GM21360 (cell line): ENCODE data around the gene CHEK2.
"Not testable (repeated sequence)": the region's sequence is repeated elsewhere in the genome, so short reads cannot be mapped to it uniquely, and the experiment has no call there.

Experiments
- ATAC-seq: cut with Tn5 transposase; IDR thresholded peaks from one replicate; pipeline ENCODE4 v1.9.1; 2021; ENCODE audit warnings: mild to moderate bottlenecking, moderate library complexity; ENCODE audit not compliant: unreplicated experiment

The CHEK2 gene

DNA sequence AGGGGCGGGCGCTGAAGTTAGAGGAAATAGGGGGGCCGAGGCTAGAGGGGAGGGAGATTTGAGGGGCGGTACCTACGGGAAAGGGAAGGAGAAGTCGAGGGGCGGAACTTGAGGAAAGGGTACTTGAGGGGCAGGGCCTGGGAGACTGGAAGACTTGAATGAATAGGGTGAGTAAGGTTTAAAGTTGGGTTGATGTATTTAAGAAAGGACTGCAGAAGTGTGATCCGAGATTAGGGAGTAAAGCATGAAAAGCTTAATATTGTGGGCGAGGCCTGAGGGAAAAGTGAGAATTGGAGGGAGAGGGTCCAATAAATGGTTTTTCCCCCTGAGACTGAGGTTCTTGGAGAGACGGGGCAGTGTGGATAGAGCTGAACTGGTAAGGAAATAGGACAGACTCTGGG is 942 bp upstream of the CHEK2 start:
- peak; percentile 35 for ATAC-seq

GRCh38 chr22:28741200-28741784 is 328 bp downstream of the CHEK2 start:
- no peak for ATAC-seq

DNA sequence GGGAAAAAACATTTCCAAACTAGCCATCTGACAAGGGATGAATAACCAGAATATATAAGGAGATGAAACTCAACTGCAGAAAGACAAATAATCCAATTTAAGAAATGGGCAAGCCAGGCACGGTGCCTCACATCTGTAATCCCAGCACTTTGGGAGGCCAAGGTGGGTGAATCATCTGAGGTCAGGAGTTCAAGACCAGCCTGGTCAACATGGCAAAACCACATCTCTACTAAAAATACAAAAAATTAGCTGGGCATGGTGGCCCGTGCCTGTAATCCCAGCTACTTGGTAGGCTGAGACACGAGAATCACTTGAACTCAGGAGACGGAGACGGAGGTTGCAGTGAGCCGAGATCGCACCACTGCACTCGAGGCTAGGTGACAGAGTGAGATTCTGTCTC is 2.7 kb downstream of the CHEK2 start:
- not testable (repeated sequence) for ATAC-seq

DNA sequence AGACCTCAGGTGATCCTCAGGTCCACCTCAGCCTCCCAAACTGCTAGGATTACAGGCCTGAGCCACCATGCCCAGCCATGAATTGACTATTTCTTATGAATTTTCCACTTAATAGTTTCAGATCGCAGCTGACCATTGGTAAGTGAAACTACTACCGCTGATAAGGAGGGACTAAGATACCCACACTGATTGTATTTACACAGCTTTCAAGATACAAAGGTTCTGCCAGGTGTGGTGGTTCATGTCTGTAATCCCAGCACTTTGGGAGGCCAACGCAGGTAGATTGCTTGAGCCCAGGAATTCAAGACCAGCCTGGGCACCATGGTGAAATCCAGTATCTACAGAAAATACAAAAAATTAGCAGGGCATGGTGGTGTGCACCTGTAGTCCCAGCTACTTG is 3.9 kb downstream of the CHEK2 start:
- no peak for ATAC-seq

- no peak for ATAC-seq
Measured at GRCh38 chr22:28736301-28737155, 5.1 kb downstream of the CHEK2 start.

GRCh38 chr22:28734393-28734792 is 7.2 kb downstream of the CHEK2 start:
- ATAC-seq = no peak

DNA sequence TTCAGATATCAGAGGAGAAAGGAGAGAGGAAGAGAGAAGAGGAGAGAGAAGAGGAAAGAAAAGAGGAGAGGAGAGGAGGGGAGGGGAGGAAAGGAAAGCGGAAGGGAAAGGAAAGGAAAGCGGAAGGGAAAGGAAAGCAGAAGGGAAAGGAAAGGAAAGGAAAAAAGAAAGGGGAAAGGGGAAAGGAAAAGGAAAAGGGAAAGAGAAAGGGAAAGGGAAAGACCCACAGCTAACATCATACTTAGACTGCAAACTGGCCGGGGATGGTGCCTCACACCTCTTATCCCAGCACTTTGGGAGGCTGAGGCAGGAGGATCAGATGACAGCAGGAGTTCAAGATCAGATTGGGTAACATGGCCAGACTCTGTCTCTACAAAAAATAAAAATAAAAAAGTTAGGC is 11.4 kb downstream of the CHEK2 start:
- no peak for ATAC-seq

- no peak for ATAC-seq
Measured at GRCh38 chr22:28728621-28729313, 12.9 kb downstream of the CHEK2 start.

GRCh38 chr22:28728002-28728401 is 13.6 kb downstream of the CHEK2 start:
- no peak for ATAC-seq

DNA sequence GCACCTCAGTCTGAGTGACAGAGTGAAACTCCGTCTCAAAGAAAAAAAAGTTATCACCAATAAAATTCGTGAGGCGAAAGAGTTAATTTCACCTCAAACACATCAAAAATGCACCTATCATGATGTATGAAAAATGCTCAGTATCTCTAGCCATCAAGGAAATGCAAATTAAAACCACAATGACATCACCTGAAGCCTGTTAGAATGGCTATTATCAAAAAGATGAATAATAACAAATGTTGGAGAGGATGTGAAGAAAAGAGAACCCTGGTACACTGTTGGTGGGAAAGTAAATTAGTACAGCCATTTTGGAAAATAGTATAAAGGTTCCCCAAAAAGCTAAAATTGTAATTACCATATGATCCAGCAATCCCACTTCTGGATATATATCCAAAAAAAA is 23.6 kb downstream of the CHEK2 start:
- no peak for ATAC-seq

- ATAC-seq = no peak
Measured at GRCh38 chr22:28716686-28717085, 24.9 kb downstream of the CHEK2 start.

- no peak for ATAC-seq
Measured at GRCh38 chr22:28715611-28716010, 26.0 kb downstream of the CHEK2 start.

DNA sequence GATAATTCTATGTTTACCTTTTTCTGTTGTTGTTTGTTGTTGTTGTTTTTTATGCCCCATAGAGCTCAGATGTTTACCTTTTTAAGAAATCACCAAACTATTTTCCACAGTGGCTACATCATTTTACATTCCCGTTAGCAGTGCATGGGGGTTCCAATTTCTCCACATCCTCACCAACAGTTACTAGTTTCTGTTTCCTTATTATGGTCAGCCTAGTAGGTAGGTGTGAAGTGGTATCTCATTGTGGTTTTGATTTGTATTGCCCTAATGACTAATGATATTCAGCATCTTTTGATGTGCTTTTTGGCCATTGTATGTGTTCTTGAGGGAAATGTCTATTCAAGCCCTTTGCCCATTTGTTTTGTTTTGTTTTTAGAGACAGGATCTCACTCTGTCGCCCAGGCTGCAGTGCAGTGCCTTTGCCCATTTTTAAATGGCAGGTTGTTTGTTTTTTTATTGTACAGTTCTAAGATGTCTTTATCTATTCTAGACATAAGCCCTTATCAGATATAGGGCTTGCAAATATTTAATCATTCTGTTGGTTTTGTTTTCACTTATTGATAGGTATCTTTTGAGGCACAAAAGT is 27.5 kb downstream of the CHEK2 start:
- ATAC-seq = no peak

DNA sequence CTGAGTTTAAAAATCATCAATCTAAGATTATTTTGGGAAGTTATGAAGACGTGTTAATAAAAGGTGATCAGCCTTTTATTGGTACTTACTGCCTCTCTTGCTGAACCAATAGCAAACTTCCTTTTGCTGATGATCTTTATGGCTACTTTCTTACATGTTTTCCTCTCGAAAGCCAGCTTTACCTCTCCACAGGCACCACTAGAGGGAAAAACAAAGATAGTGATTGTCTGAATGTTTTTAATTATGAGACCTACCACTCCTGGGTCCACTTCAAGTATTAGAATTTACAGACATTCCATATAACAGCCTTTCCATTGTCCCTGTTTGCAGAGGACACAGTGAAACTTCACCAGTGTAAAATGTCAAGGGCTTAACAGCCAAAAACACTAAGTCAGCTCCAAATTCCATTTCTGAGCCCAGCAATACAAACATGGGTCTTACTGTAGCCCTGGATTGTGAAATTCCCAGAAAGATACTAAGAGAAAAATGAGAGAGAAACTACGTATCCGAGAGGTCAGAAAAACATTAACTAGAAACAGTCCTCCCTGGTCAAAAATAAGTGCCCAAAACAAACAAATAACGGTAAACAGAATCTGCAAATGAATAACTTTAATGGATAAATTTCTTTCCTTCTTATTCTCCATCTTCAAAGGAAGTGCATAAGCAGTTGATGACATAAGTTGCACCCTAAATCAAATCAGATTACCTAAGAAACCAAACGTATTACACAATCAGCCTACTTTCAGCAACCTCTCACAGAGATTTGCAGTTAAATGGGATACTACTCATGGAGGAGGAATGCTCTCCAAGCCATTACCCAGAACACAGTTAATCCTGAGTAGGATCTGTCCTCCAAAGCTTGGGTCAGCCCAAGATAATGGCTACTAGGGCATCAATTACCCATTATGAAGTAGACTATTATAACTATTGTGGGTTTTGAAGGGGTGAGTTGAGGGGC is 29.5 kb downstream of the CHEK2 start:
- ATAC-seq = no peak

- ATAC-seq = no peak
Measured at GRCh38 chr22:28711341-28711740, 30.3 kb downstream of the CHEK2 start.

DNA sequence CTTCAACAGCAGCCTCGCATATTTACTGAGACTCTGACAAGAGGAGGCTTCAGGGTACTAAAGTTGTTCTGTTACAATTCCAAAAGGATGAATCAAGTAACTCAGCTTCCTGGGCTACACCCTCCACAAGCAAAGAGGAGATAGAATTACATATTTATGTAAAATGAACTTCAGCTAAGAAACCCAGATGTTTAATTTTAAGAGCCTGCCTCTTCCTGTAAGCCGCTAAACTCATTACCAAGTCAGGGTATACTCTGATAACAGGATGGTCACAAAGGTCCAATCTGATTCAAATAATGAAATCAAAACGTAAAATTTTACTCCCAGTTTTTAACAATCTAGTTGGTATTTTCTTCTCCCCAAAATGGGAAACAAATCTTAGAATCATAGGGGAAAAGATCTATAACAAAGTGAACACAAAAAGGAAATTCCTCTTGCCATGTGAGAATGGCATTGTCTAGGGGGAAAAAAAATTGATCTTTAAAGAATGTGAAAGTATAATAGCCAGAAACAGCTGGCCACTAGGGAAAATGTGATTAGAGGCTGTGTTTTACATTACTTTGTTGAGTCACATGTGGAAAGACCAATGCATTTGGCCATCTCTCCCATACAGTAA is 30.9 kb downstream of the CHEK2 start:
- ATAC-seq = no peak

GRCh38 chr22:28710107-28710506 is 31.5 kb downstream of the CHEK2 start:
- ATAC-seq = no peak

DNA sequence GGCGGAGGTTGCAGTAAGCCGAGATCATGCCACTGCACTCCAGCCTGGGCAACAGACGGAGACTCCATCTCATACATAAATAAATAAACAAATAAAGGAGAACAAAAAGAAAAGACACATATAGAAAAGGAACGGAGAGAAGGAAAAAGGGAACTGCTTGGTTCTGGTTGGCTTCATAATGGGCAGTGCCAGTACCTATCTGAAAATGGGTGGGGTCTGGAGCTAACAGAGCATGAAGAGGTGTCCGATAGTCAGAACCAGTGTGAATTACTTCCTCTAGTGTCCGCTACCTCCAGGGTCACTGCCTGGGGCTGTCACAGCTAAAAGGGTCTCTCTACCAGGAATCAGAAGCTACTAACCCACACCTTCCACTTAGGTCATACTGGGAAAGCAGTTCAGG is 34.8 kb downstream of the CHEK2 start:
- ATAC-seq = no peak

- ATAC-seq = no peak
Measured at GRCh38 chr22:28703436-28703835, 38.2 kb downstream of the CHEK2 start.

GRCh38 chr22:28702891-28703290 is 38.7 kb downstream of the CHEK2 start:
- ATAC-seq = no peak
